Endothelial cell of umbilical vein (primary cell): ENCODE results near the gene RHEX. TPM values are rescaled to one million over a fixed set of nuclear protein-coding genes. Genes with fewer than 3 reads are reported as not detected.

Experiments used
- BruUV-seq: library from RNA; stranded (reverse); fragments of 400-500 nt; replicated peaks from 2 replicates; lab custom pipeline; 2021; lab: Mats Ljungman, UMichigan
- CTCF ChIA-PET: fragments of 300-600, 350-600 bp; sonication (Branson Sonifier 250); formaldehyde crosslinking; loops from one replicate; lab custom pipeline; 2021; ENCODE audit warnings: antibody characterized with exemption, inconsistent platforms; lab: Charles Lee
- POLR2A ChIA-PET: fragments of 300-600, 350-600 bp; sonication (Branson Sonifier 250); formaldehyde crosslinking; loops from one replicate; lab custom pipeline; 2021; ENCODE audit warnings: antibody characterized with exemption, inconsistent platforms; lab: Charles Lee
- DNase-seq: peaks from one replicate; pipeline ENCODE4 v3.0.0-alpha.2; 2011; ENCODE audit warnings: low read depth, low spot score
- FAIRE-seq: peaks from 2 replicates; lab custom pipeline; 2011; peaks lifted over from hg19 to GRCh38; lab: Jason Lieb, UNC
- H2AFZ ChIP-seq: 2 replicates; pipeline ENCODE4 v1.6.0; 2012; ENCODE audit warnings: low read depth, low read length, control low read depth, inconsistent platforms
- H3K27ac ChIP-seq: 2 replicates; pipeline ENCODE4 v1.5.1; 2011; ENCODE audit warnings: low read depth, mild to moderate bottlenecking, control low read depth, low read length, moderate library complexity; ENCODE audit not compliant: insufficient read depth
- H3K27me3 ChIP-seq, 2 experiments: 2 replicates each; pipeline versions ENCODE4 v1.6.0 to v1.6.1; 2011; ENCODE audit warnings: low read length in 2 of 2, mixed read lengths in 1 of 2; ENCODE audit not compliant: control insufficient read depth in 2 of 2, insufficient read depth in 2 of 2
- H3K36me3 ChIP-seq, 2 experiments: 2 replicates in 1 of 2; 3 replicates in 1 of 2; pipeline ENCODE4 v1.5.1; 2011; ENCODE audit warnings: low read length in 2 of 2, mild to moderate bottlenecking in 1 of 2, moderate library complexity in 1 of 2; ENCODE audit not compliant: control insufficient read depth in 2 of 2, insufficient read depth in 2 of 2; ENCODE audit errors: extremely low read depth in 1 of 2
- H3K4me1 ChIP-seq: 3 replicates; pipeline ENCODE4 v1.5.1; 2011; ENCODE audit warnings: mild to moderate bottlenecking, low read length; ENCODE audit not compliant: control insufficient read depth, insufficient read depth; ENCODE audit errors: extremely low read depth
- H3K4me2 ChIP-seq: 2 replicates; pipeline ENCODE4 v1.6.1; 2011; ENCODE audit warnings: low read length, control low read depth, mixed read lengths; ENCODE audit not compliant: insufficient read depth
- H3K4me3 ChIP-seq, 3 experiments: fragments of 200-600 bp in 1 of 3; sonication (generic), shearing (Covaris generic) in 1 of 3; replicated peaks in 1 of 3; 2 replicates each; pipeline ENCODE4 v1.5.1; 2011 to 2016; ENCODE audit warnings: control low read depth in 3 of 3, low read length in 3 of 3, mild to moderate bottlenecking in 2 of 3, inconsistent platforms in 1 of 3, low read depth in 1 of 3, moderate library complexity in 1 of 3; ENCODE audit not compliant: insufficient read depth in 1 of 3
- H3K79me2 ChIP-seq: 2 replicates; pipeline ENCODE4 v1.6.0; 2012; ENCODE audit warnings: low read length, inconsistent platforms; ENCODE audit not compliant: control insufficient read depth, insufficient read depth
- H3K9ac ChIP-seq: replicated peaks from 2 replicates; pipeline ENCODE3; 2011; ENCODE audit warnings: low read length, control low read depth; ENCODE audit not compliant: insufficient read depth; ENCODE audit errors: extremely low read depth
- H3K9me1 ChIP-seq: replicated peaks from 3 replicates; pipeline ENCODE4 v1.6.0; 2011; ENCODE audit warnings: mild to moderate bottlenecking, low read length; ENCODE audit not compliant: control insufficient read depth, insufficient read depth; ENCODE audit errors: extremely low read depth
- H3K9me3 ChIP-seq: replicated peaks from 2 replicates; pipeline ENCODE4 v1.5.1; 2012; ENCODE audit warnings: low read length, inconsistent platforms; ENCODE audit not compliant: control insufficient read depth, insufficient read depth
- H4K20me1 ChIP-seq: replicated peaks from 2 replicates; pipeline ENCODE3; 2011; ENCODE audit warnings: mild to moderate bottlenecking, low read length; ENCODE audit not compliant: control insufficient read depth, insufficient read depth; ENCODE audit errors: extremely low read depth
- CTCF ChIP-seq, 2 donors: IDR thresholded peaks; 1 replicate in 1 of 2; 2 replicates in 1 of 2; pipeline ENCODE4 v1.5.1; 2011; ENCODE audit warnings: low read length in 2 of 2, mild to moderate bottlenecking in 2 of 2, moderate library complexity in 2 of 2, control low read depth in 1 of 2, inconsistent platforms in 1 of 2, low read depth in 1 of 2; ENCODE audit not compliant: insufficient read depth in 1 of 2; ENCODE audit errors: extremely low read depth in 1 of 2
- EZH2 ChIP-seq: IDR thresholded peaks from 2 replicates; pipeline ENCODE4 v1.6.1; 2012; ENCODE audit warnings: borderline replicate concordance, low read depth, mild to moderate bottlenecking, moderate library complexity, low read length, inconsistent platforms; ENCODE audit not compliant: severe bottlenecking
- FOS ChIP-seq: IDR thresholded peaks from 2 replicates; pipeline ENCODE4 v1.6.1; 2011; ENCODE audit warnings: mild to moderate bottlenecking, low read length, moderate library complexity, borderline replicate concordance; ENCODE audit not compliant: insufficient read depth
- GATA2 ChIP-seq: IDR thresholded peaks from 2 replicates; pipeline ENCODE4 v1.7.0; 2011; ENCODE audit warnings: low read depth, mild to moderate bottlenecking, moderate library complexity, mixed read lengths, low read length; ENCODE audit not compliant: insufficient read length, insufficient read depth
- JUN ChIP-seq: IDR thresholded peaks from 2 replicates; pipeline ENCODE4 v1.6.1; 2011; ENCODE audit warnings: borderline replicate concordance, low read depth; ENCODE audit not compliant: insufficient read length, insufficient read depth
- MAX ChIP-seq: IDR thresholded peaks from 2 replicates; pipeline ENCODE4 v1.6.1; 2011; ENCODE audit not compliant: insufficient read depth, insufficient read length
- MYC ChIP-seq: IDR thresholded peaks from one replicate; pipeline ENCODE4 v1.6.1; 2011; ENCODE audit warnings: mild to moderate bottlenecking, low read depth, low read length
- POLR2A ChIP-seq: IDR thresholded peaks from 2 replicates; pipeline ENCODE4 v1.6.1; 2012; ENCODE audit warnings: low read depth, mild to moderate bottlenecking, control low read depth, low read length
- POLR2AphosphoS5 ChIP-seq: IDR thresholded peaks from 2 replicates; pipeline ENCODE4 v1.6.1; 2012; ENCODE audit warnings: low read depth, mild to moderate bottlenecking, control low read depth, low read length, moderate library complexity; ENCODE audit not compliant: insufficient read depth
- dilution Hi-C: fragments of 300-500 bp; cut with MboI; formaldehyde crosslinking; loops from one replicate; pipeline ENCODE4 v1.15.0; 2019; ENCODE audit warnings: low sequenced_read_pairs; ENCODE audit not compliant: extremely low pct_ligation_motif_present
- intact Hi-C: fragments of 100-400 bp; cut with micrococcal nuclease; formaldehyde crosslinking; loops from one replicate; pipeline ENCODE4 v1.10.0; 2022
- polyA plus RNA-seq, 4 experiments: library from polyadenylated mRNA; depleted of rRNA in 3 of 4; stranded (reverse) in 3 of 4; unstranded in 1 of 4; fragments of >200 nt; gene quantifications; 2 replicates each; pipeline versions ENCODE4 v1.2.1 to v1.2.3, GENCODE V29; 2011 to 2012; ENCODE audit warnings: missing spikeins in 1 of 4
- total RNA-seq: library from RNA; stranded (reverse); gene quantifications from 2 replicates; pipeline ENCODE4 v1.2.3, GENCODE V29; 2021

The RHEX gene
- total and polyA plus RNA-seq, 2 donors (not counting 3 experiments of a cell fraction or from before 2014, with no cell fraction given) = not detected

GRCh38 chr1:206135248-206135647 is 82.3 kb downstream of the RHEX start:
- H3K4me2 ChIP-seq = no peak overlapping the region
- no peaks in the 10 kb centered on the region for H3K79me2 ChIP-seq
- no peak overlapping the region for H3K4me3 ChIP-seq
- no peaks in the 10 kb centered on the region for H4K20me1 ChIP-seq
- no peak overlapping the region for H3K27ac ChIP-seq
- intact Hi-C loops = no loop called here
- BruUV-seq = no TSS peak
- TF ChIP-seq GATA2 = no peak
- no peaks in the 10 kb centered on the region for H3K9me1 ChIP-seq
- H3K36me3 ChIP-seq = no peaks in the 10 kb centered on the region
- no peak overlapping the region for H2AFZ ChIP-seq
- H3K9ac ChIP-seq = no peak overlapping the region
- CTCF ChIA-PET = interaction anchor here (1.1 kb wide), 1 partner anchor 158 kb away, joined by 3 read pairs; no protein-coding TSS in a partner anchor
- H3K9me3 ChIP-seq = no peaks in the 10 kb centered on the region
- FAIRE-seq = no peak
- H3K27me3 ChIP-seq = peaks cover 25 to 33% of the 10 kb centered on the region in 2 experiments
- DNase-seq = no peak
- dilution Hi-C loops = no loop called here
- no peaks in the 10 kb centered on the region for H3K4me1 ChIP-seq
- POLR2A ChIA-PET = no interaction called here

- H3K27ac ChIP-seq = no peak overlapping the region
- dilution Hi-C loops = no loop called here
- no peaks in the 10 kb centered on the region for H3K36me3 ChIP-seq
- H3K27me3 ChIP-seq = peaks cover 24 to 35% of the 10 kb centered on the region in 2 experiments
- H3K9ac ChIP-seq = no peak overlapping the region
- H3K79me2 ChIP-seq = no peaks in the 10 kb centered on the region
- no TSS peak for BruUV-seq
- TF ChIP-seq GATA2 = no peak
- no peak for TF ChIP-seq POLR2A
- TF ChIP-seq CTCF (IDR thresholded peaks at IDR 0.05; ENCODE audit: extremely low read depth in 1 of 2, insufficient read depth in 1 of 2, low read depth in 1 of 2, low read length in 2 of 2) = no peak
- no peak for TF ChIP-seq JUN
- TF ChIP-seq EZH2 = no peak
- TF ChIP-seq MAX = no peak
- no peak for TF ChIP-seq FOS
- no peak for TF ChIP-seq MYC
- TF ChIP-seq POLR2AphosphoS5 = no peak
- H4K20me1 ChIP-seq = no peaks in the 10 kb centered on the region
- intact Hi-C loops = no loop called here
- no peak overlapping the region for H3K4me3 ChIP-seq
- H3K4me1 ChIP-seq = no peaks in the 10 kb centered on the region
- H3K9me3 ChIP-seq = no peaks in the 10 kb centered on the region
- H2AFZ ChIP-seq = no peak overlapping the region
- POLR2A ChIA-PET = no interaction called here
- CTCF ChIA-PET = interaction anchor here (0.7 kb wide), 1 partner anchor 343 kb away, joined by 3 read pairs; no protein-coding TSS in a partner anchor
- no peak for FAIRE-seq
- H3K4me2 ChIP-seq = no peak overlapping the region
- DNase-seq = no peak
- H3K9me1 ChIP-seq = no peaks in the 10 kb centered on the region
These were observed 83.3 kb downstream of the RHEX start for GRCh38 chr1:206136241-206136640.
